ENCODE measurements around the gene WDR87. TPM values are rescaled to one million over a fixed set of nuclear protein-coding genes. Genes with fewer than 3 reads are reported as not detected.
"Not testable (repeated sequence)": the region's sequence is repeated elsewhere in the genome, so short reads cannot be mapped to it uniquely, and the experiment has no call there.

Gene WDR87
- total and polyA plus RNA-seq, 5 donors from 2014 or later, result not detected

- peaks cover 0 to 11% (median 0%) of the 10 kb centered on the region in 7 donors for H3K9me3 Mint-ChIP-seq
- no peaks in the 10 kb centered on the region for H3K4me1 Mint-ChIP-seq
- H3K27ac ChIP-seq (ENCODE audit: insufficient read depth, low read length, poor library complexity, severe bottlenecking), result no peak overlapping the region
- peak overlapping the region in 1 of 3 donors; percentile 67 for H3K27ac Mint-ChIP-seq
- H3K4me3 ChIP-seq (ENCODE audit: low read depth, low read length), result no peak overlapping the region
- no peaks in the 10 kb centered on the region for H3K36me3 ChIP-seq (ENCODE audit: control insufficient read depth, insufficient read depth, low read length)
- H3K27me3 Mint-ChIP-seq, result peaks cover 9% of the 10 kb centered on the region
- no peaks in the 10 kb centered on the region for H3K9me3 ChIP-seq (ENCODE audit: control insufficient read depth in 2 of 2, low read length in 2 of 2)
- no peak for DNase-seq
- no peaks in the 10 kb centered on the region for H3K36me3 Mint-ChIP-seq
- H3K27me3 ChIP-seq (ENCODE audit: control insufficient read depth, insufficient read depth, low read length), result no peaks in the 10 kb centered on the region
- H3K4me3 Mint-ChIP-seq, result no peak overlapping the region
- ATAC-seq (ENCODE audit: low read depth in 2 of 2), result no peak
- H3K4me1 ChIP-seq (ENCODE audit: control insufficient read depth, insufficient read depth, low read length, poor library complexity, severe bottlenecking), result no peaks in the 10 kb centered on the region
Observed at GRCh38 chr19:37869766-37870340, 36.5 kb downstream of the WDR87 start.

GRCh38 chr19:37867831-37868230, 38.6 kb downstream of the WDR87 start:
- DNase-seq, result no peak
- H3K27me3 Mint-ChIP-seq, result peaks cover 9% of the 10 kb centered on the region
- Histone ChIP-seq H3K4me1 (ENCODE audit: control insufficient read depth, insufficient read depth, low read length, poor library complexity, severe bottlenecking) (no peaks in the 10 kb centered on the region), H3K36me3 (ENCODE audit: control insufficient read depth, insufficient read depth, low read length) (no peaks in the 10 kb centered on the region), H3K27me3 (ENCODE audit: control insufficient read depth, insufficient read depth, low read length) (no peaks in the 10 kb centered on the region), H3K4me3 (ENCODE audit: low read depth, low read length) (no peak overlapping the region), H3K9me3 (ENCODE audit: control insufficient read depth in 2 of 2, low read length in 2 of 2) (no peaks in the 10 kb centered on the region), H3K27ac (ENCODE audit: insufficient read depth, low read length, poor library complexity, severe bottlenecking) (no peak overlapping the region)
- no peak for ATAC-seq (ENCODE audit: low read depth in 2 of 2)
- H3K9me3 Mint-ChIP-seq, result peaks cover 0 to 12% (median 1%) of the 10 kb centered on the region in 7 donors
- no peaks in the 10 kb centered on the region for H3K4me1 Mint-ChIP-seq
- no peaks in the 10 kb centered on the region for H3K36me3 Mint-ChIP-seq
- H3K4me3 Mint-ChIP-seq, result no peak overlapping the region
- H3K27ac Mint-ChIP-seq, result no peak overlapping the region

- not testable (repeated sequence) for H3K36me3 ChIP-seq (ENCODE audit: control insufficient read depth, insufficient read depth, low read length); H3K4me1 Mint-ChIP-seq; H3K4me1 ChIP-seq (ENCODE audit: control insufficient read depth, insufficient read depth, low read length, poor library complexity, severe bottlenecking); H3K4me3 ChIP-seq (ENCODE audit: low read depth, low read length); H3K9me3 ChIP-seq (ENCODE audit: control insufficient read depth in 2 of 2, low read length in 2 of 2); H3K36me3 Mint-ChIP-seq; H3K27me3 ChIP-seq (ENCODE audit: control insufficient read depth, insufficient read depth, low read length); H3K27ac ChIP-seq (ENCODE audit: insufficient read depth, low read length, poor library complexity, severe bottlenecking); ATAC-seq (ENCODE audit: low read depth in 2 of 2); H3K4me3 Mint-ChIP-seq; H3K27me3 Mint-ChIP-seq; DNase-seq; H3K27ac Mint-ChIP-seq
- peaks cover 0 to 11% (median 3%) of the 10 kb centered on the region in 7 donors for H3K9me3 Mint-ChIP-seq
Observed at GRCh38 chr19:37865930-37866329, 40.5 kb downstream of the WDR87 start.

GRCh38 chr19:37864501-37864900, 41.9 kb downstream of the WDR87 start:
- ATAC-seq (ENCODE audit: low read depth in 2 of 2), result no peak
- Histone ChIP-seq H3K36me3 (ENCODE audit: control insufficient read depth, insufficient read depth, low read length) (no peaks in the 10 kb centered on the region), H3K27ac (ENCODE audit: insufficient read depth, low read length, poor library complexity, severe bottlenecking) (no peak overlapping the region), H3K9me3 (ENCODE audit: control insufficient read depth in 2 of 2, low read length in 2 of 2) (no peaks in the 10 kb centered on the region), H3K4me3 (ENCODE audit: low read depth, low read length) (no peak overlapping the region), H3K4me1 (ENCODE audit: control insufficient read depth, insufficient read depth, low read length, poor library complexity, severe bottlenecking) (no peaks in the 10 kb centered on the region), H3K27me3 (ENCODE audit: control insufficient read depth, insufficient read depth, low read length) (no peaks in the 10 kb centered on the region)
- Mint-ChIP-seq H3K9me3 (peaks cover 0 to 5% (median 0%) of the 10 kb centered on the region in 7 donors), H3K4me1 (no peaks in the 10 kb centered on the region), H3K4me3 (no peak overlapping the region), H3K27ac (no peak overlapping the region), H3K27me3 (no peaks in the 10 kb centered on the region), H3K36me3 (no peaks in the 10 kb centered on the region)
- no peak for DNase-seq

- Mint-ChIP-seq H3K4me3 (no peak overlapping the region), H3K27me3 (no peaks in the 10 kb centered on the region), H3K36me3 (no peaks in the 10 kb centered on the region), H3K9me3 (peaks cover 0 to 6% (median 1%) of the 10 kb centered on the region in 7 donors), H3K27ac (no peak overlapping the region), H3K4me1 (no peaks in the 10 kb centered on the region)
- Histone ChIP-seq H3K27me3 (ENCODE audit: control insufficient read depth, insufficient read depth, low read length) (no peaks in the 10 kb centered on the region), H3K27ac (ENCODE audit: insufficient read depth, low read length, poor library complexity, severe bottlenecking) (no peak overlapping the region), H3K9me3 (ENCODE audit: control insufficient read depth in 2 of 2, low read length in 2 of 2) (peaks cover 3 to 8% of the 10 kb centered on the region in 2 experiments), H3K4me3 (ENCODE audit: low read depth, low read length) (no peak overlapping the region), H3K4me1 (ENCODE audit: control insufficient read depth, insufficient read depth, low read length, poor library complexity, severe bottlenecking) (no peaks in the 10 kb centered on the region), H3K36me3 (ENCODE audit: control insufficient read depth, insufficient read depth, low read length) (no peaks in the 10 kb centered on the region)
- ATAC-seq (ENCODE audit: low read depth in 2 of 2) (no peak), DNase-seq (peak in 1 of 3 donors; percentile 2)
Observed at GRCh38 chr19:37855098-37855497, 51.3 kb downstream of the WDR87 start.

GRCh38 chr19:37845932-37846331, 60.5 kb downstream of the WDR87 start:
- no peak for DNase-seq
- no peak for ATAC-seq (ENCODE audit: low read depth in 2 of 2)
- H3K9me3 Mint-ChIP-seq, result peaks cover 0 to 3% (median 0%) of the 10 kb centered on the region in 7 donors
- H3K4me1 Mint-ChIP-seq, result no peaks in the 10 kb centered on the region
- Histone ChIP-seq H3K4me3 (ENCODE audit: low read depth, low read length) (no peak overlapping the region), H3K9me3 (ENCODE audit: control insufficient read depth in 2 of 2, low read length in 2 of 2) (no peaks in the 10 kb centered on the region), H3K27ac (ENCODE audit: insufficient read depth, low read length, poor library complexity, severe bottlenecking) (no peak overlapping the region), H3K4me1 (ENCODE audit: control insufficient read depth, insufficient read depth, low read length, poor library complexity, severe bottlenecking) (no peaks in the 10 kb centered on the region), H3K27me3 (ENCODE audit: control insufficient read depth, insufficient read depth, low read length) (no peaks in the 10 kb centered on the region), H3K36me3 (ENCODE audit: control insufficient read depth, insufficient read depth, low read length) (no peaks in the 10 kb centered on the region)
- no peak overlapping the region for H3K27ac Mint-ChIP-seq
- H3K4me3 Mint-ChIP-seq, result no peak overlapping the region
- no peaks in the 10 kb centered on the region for H3K36me3 Mint-ChIP-seq
- peaks cover 4% of the 10 kb centered on the region for H3K27me3 Mint-ChIP-seq

Other genes starting within 250 kb of the WDR87 start
- 5.5 TPM for gene ZNF607, start 186.8 kb downstream of the WDR87 start, total RNA-seq
- 1 to 10 TPM; 2.2 to 7.7 (median 4.3) TPM for gene ZNF607, start 186.8 kb downstream of the WDR87 start, polyA plus RNA-seq
- gene ZNF573, start 127.0 kb downstream of the WDR87 start, total RNA-seq, result 6.0 TPM
- gene ZNF573, start 127.0 kb downstream of the WDR87 start, polyA plus RNA-seq, result 10 to 100 TPM in 1 of 4 donors, 1 to 10 TPM in 3; 4.6 to 15.0 (median 8.1) TPM
- gene SIPA1L3, start 614 bp upstream of the WDR87 start, total RNA-seq, result 27.6 TPM
- gene SIPA1L3, start 614 bp upstream of the WDR87 start, polyA plus RNA-seq, result 1 to 10 TPM in 2 of 4 donors, under 1 TPM in 2; 0.41 to 2.8 (median 1.1) TPM

Data from CD4-positive, CD25-positive, alpha-beta regulatory T cell (primary cell).